SK-N-SH treated with all-trans-retinoic acid at 6 μM for 48 hours (cell line): ENCODE measurements around the gene RNF43.

Experiments
- RARB ChIP-seq: fragments of 250-450 bp; sonication (Bioruptor Pico); IDR thresholded peaks from 2 replicates; pipeline ENCODE4 v1.8.0; 2021; ENCODE audit warnings: mild to moderate bottlenecking, moderate library complexity
- SNAI2 ChIP-seq: fragments of 250-450 bp; sonication (Bioruptor Pico); IDR thresholded peaks from 2 replicates; pipeline ENCODE4 v1.5.0; 2020; ENCODE audit warnings: mild to moderate bottlenecking, moderate library complexity
- TOX ChIP-seq: fragments of 250-450 bp; sonication (Bioruptor Pico); IDR thresholded peaks from 2 replicates; pipeline ENCODE4 v1.8.0; 2021; ENCODE audit warnings: mild to moderate bottlenecking, moderate library complexity, borderline replicate concordance
- ZNF70 ChIP-seq: fragments of 450-650 bp; formaldehyde crosslinking; IDR thresholded peaks from 2 replicates; pipeline ENCODE4 v1.5.0; 2020; ENCODE audit warnings: mild to moderate bottlenecking, moderate library complexity
- TF ChIP-seq, protein P1 (sequence below): fragments of 250-450 bp; sonication (Bioruptor Pico); IDR thresholded peaks from 2 replicates; pipeline ENCODE4 v1.8.0; 2021; ENCODE audit warnings: low read depth, mild to moderate bottlenecking, moderate library complexity, borderline replicate concordance

GRCh38 chr17:58436805-58437239 lies 19.5 kb upstream of the RNF43 start:
- TF ChIP-seq ZNF70 (CRISPR knock-in tag) (no peak), TOX (no peak), SNAI2 (no peak), RARB (no peak)
- TF ChIP-seq, protein P1, sequence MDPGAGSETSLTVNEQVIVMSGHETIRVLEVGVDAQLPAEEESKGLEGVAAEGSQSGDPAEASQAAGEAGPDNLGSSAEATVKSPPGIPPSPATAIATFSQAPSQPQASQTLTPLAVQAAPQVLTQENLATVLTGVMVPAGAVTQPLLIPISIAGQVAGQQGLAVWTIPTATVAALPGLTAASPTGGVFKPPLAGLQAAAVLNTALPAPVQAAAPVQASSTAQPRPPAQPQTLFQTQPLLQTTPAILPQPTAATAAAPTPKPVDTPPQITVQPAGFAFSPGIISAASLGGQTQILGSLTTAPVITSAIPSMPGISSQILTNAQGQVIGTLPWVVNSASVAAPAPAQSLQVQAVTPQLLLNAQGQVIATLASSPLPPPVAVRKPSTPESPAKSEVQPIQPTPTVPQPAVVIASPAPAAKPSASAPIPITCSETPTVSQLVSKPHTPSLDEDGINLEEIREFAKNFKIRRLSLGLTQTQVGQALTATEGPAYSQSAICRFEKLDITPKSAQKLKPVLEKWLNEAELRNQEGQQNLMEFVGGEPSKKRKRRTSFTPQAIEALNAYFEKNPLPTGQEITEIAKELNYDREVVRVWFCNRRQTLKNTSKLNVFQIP (CRISPR knock-in tag), result no peak
